ENCODE measurements around the gene SMIM10L1.

The SMIM10L1 gene

GRCh38 chr12:11171145-11171968 lies at the start of gene SMIM10L1:
TSS of gene SMIM10L1 (plus strand) at chr12:11171194. CDS start at chr12:11171357, 163 bp downstream.
- in situ Hi-C loops (cut with MboI; ENCODE audit: low sequenced_read_pairs), result no loop called here

GRCh38 chr12:11130382-11130781 lies 40.6 kb upstream of the SMIM10L1 start:
- in situ Hi-C loops (cut with MboI; ENCODE audit: low sequenced_read_pairs), result no loop called here

GRCh38 chr12:11130999-11131398 lies 40.0 kb upstream of the SMIM10L1 start:
- in situ Hi-C loops (cut with MboI; ENCODE audit: low sequenced_read_pairs), result no loop called here

GRCh38 chr12:11133162-11133561 lies 37.8 kb upstream of the SMIM10L1 start:
- in situ Hi-C loops (cut with MboI; ENCODE audit: low sequenced_read_pairs), result no loop called here

GRCh38 chr12:11133816-11134215 lies 37.2 kb upstream of the SMIM10L1 start:
- in situ Hi-C loops (cut with MboI; ENCODE audit: low sequenced_read_pairs), result no loop called here

GRCh38 chr12:11134305-11134704 lies 36.7 kb upstream of the SMIM10L1 start, which contains the start of gene TAS2R30:
TSS of gene TAS2R30 (minus strand) at chr12:11134644. CDS start at chr12:11134244, 400 bp downstream.
- in situ Hi-C loops (cut with MboI; ENCODE audit: low sequenced_read_pairs), result no loop called here

- in situ Hi-C loops (cut with MboI; ENCODE audit: low sequenced_read_pairs), result no loop called here
These were observed 34.9 kb upstream of the SMIM10L1 start for GRCh38 chr12:11136075-11136474.

GRCh38 chr12:11143352-11143751 lies 27.6 kb upstream of the SMIM10L1 start:
- in situ Hi-C loops (cut with MboI; ENCODE audit: low sequenced_read_pairs), result no loop called here

- in situ Hi-C loops (cut with MboI; ENCODE audit: low sequenced_read_pairs), result no loop called here
These were observed 26.7 kb upstream of the SMIM10L1 start for GRCh38 chr12:11144297-11144696.

GRCh38 chr12:11147420-11147819 lies 23.6 kb upstream of the SMIM10L1 start:
- in situ Hi-C loops (cut with MboI; ENCODE audit: low sequenced_read_pairs), result no loop called here

GRCh38 chr12:11150832-11151231 lies 20.2 kb upstream of the SMIM10L1 start:
- in situ Hi-C loops (cut with MboI; ENCODE audit: low sequenced_read_pairs), result no loop called here

GRCh38 chr12:11152725-11153124 lies 18.3 kb upstream of the SMIM10L1 start:
- in situ Hi-C loops (cut with MboI; ENCODE audit: low sequenced_read_pairs), result no loop called here

- in situ Hi-C loops (cut with MboI; ENCODE audit: low sequenced_read_pairs), result no loop called here
These were observed 16.5 kb upstream of the SMIM10L1 start for GRCh38 chr12:11154400-11154925.

- in situ Hi-C loops (cut with MboI; ENCODE audit: low sequenced_read_pairs), result no loop called here
These were observed 12.0 kb upstream of the SMIM10L1 start for GRCh38 chr12:11158885-11159444.

GRCh38 chr12:11162502-11162901 lies 8.5 kb upstream of the SMIM10L1 start:
- in situ Hi-C loops (cut with MboI; ENCODE audit: low sequenced_read_pairs), result no loop called here

- in situ Hi-C loops (cut with MboI; ENCODE audit: low sequenced_read_pairs), result no loop called here
These were observed 6.6 kb upstream of the SMIM10L1 start for GRCh38 chr12:11164384-11164783.

- in situ Hi-C loops (cut with MboI; ENCODE audit: low sequenced_read_pairs), result no loop called here
These were observed 4.7 kb upstream of the SMIM10L1 start for GRCh38 chr12:11166300-11166699.

- in situ Hi-C loops (cut with MboI; ENCODE audit: low sequenced_read_pairs), result no loop called here
These were observed 217 bp upstream of the SMIM10L1 start for GRCh38 chr12:11170810-11171144.

- in situ Hi-C loops (cut with MboI; ENCODE audit: low sequenced_read_pairs), result no loop called here
These were observed 1.1 kb downstream of the SMIM10L1 start for GRCh38 chr12:11171969-11172675.

GRCh38 chr12:11174022-11174421 lies 3.0 kb downstream of the SMIM10L1 start:
- in situ Hi-C loops (cut with MboI; ENCODE audit: low sequenced_read_pairs), result no loop called here

GRCh38 chr12:11178250-11178649 lies 7.3 kb downstream of the SMIM10L1 start:
- in situ Hi-C loops (cut with MboI; ENCODE audit: low sequenced_read_pairs), result loop anchor here (25.0 kb wide), 1 partner anchor 941 kb away; no protein-coding TSS in a partner anchor

All from HL-60/S4 (cell line).